Endothelial cell of umbilical vein (primary cell): Measurements from ENCODE around the gene ZBTB7A. TPM values are rescaled to one million over a fixed set of nuclear protein-coding genes. Genes with fewer than 3 reads are reported as not detected.

Experiments used
- BruUV-seq: library from RNA; stranded (reverse); fragments of 400-500 nt; replicated peaks from 2 replicates; lab custom pipeline; 2021; lab: Mats Ljungman, UMichigan
- CTCF ChIA-PET: fragments of 300-600, 350-600 bp; sonication (Branson Sonifier 250); formaldehyde crosslinking; loops from one replicate; lab custom pipeline; 2021; ENCODE audit warnings: antibody characterized with exemption, inconsistent platforms; lab: Charles Lee
- POLR2A ChIA-PET: fragments of 300-600, 350-600 bp; sonication (Branson Sonifier 250); formaldehyde crosslinking; loops from one replicate; lab custom pipeline; 2021; ENCODE audit warnings: antibody characterized with exemption, inconsistent platforms; lab: Charles Lee
- DNase-seq: peaks from one replicate; pipeline ENCODE4 v3.0.0-alpha.2; 2011; ENCODE audit warnings: low read depth, low spot score
- FAIRE-seq: peaks from 2 replicates; lab custom pipeline; 2011; peaks lifted over from hg19 to GRCh38; lab: Jason Lieb, UNC
- H2AFZ ChIP-seq: 2 replicates; pipeline ENCODE4 v1.6.0; 2012; ENCODE audit warnings: low read depth, low read length, control low read depth, inconsistent platforms
- H3K27ac ChIP-seq: 2 replicates; pipeline ENCODE4 v1.5.1; 2011; ENCODE audit warnings: low read depth, mild to moderate bottlenecking, control low read depth, low read length, moderate library complexity; ENCODE audit not compliant: insufficient read depth
- H3K27me3 ChIP-seq, 2 experiments: 2 replicates each; pipeline versions ENCODE4 v1.6.0 to v1.6.1; 2011; ENCODE audit warnings: low read length in 2 of 2, mixed read lengths in 1 of 2; ENCODE audit not compliant: control insufficient read depth in 2 of 2, insufficient read depth in 2 of 2
- H3K36me3 ChIP-seq, 2 experiments: 2 replicates in 1 of 2; 3 replicates in 1 of 2; pipeline ENCODE4 v1.5.1; 2011; ENCODE audit warnings: low read length in 2 of 2, mild to moderate bottlenecking in 1 of 2, moderate library complexity in 1 of 2; ENCODE audit not compliant: control insufficient read depth in 2 of 2, insufficient read depth in 2 of 2; ENCODE audit errors: extremely low read depth in 1 of 2
- H3K4me1 ChIP-seq: 3 replicates; pipeline ENCODE4 v1.5.1; 2011; ENCODE audit warnings: mild to moderate bottlenecking, low read length; ENCODE audit not compliant: control insufficient read depth, insufficient read depth; ENCODE audit errors: extremely low read depth
- H3K4me2 ChIP-seq: 2 replicates; pipeline ENCODE4 v1.6.1; 2011; ENCODE audit warnings: low read length, control low read depth, mixed read lengths; ENCODE audit not compliant: insufficient read depth
- H3K4me3 ChIP-seq, 3 experiments: fragments of 200-600 bp in 1 of 3; sonication (generic), shearing (Covaris generic) in 1 of 3; replicated peaks in 1 of 3; 2 replicates each; pipeline ENCODE4 v1.5.1; 2011 to 2016; ENCODE audit warnings: control low read depth in 3 of 3, low read length in 3 of 3, mild to moderate bottlenecking in 2 of 3, inconsistent platforms in 1 of 3, low read depth in 1 of 3, moderate library complexity in 1 of 3; ENCODE audit not compliant: insufficient read depth in 1 of 3
- H3K79me2 ChIP-seq: 2 replicates; pipeline ENCODE4 v1.6.0; 2012; ENCODE audit warnings: low read length, inconsistent platforms; ENCODE audit not compliant: control insufficient read depth, insufficient read depth
- H3K9ac ChIP-seq: replicated peaks from 2 replicates; pipeline ENCODE3; 2011; ENCODE audit warnings: low read length, control low read depth; ENCODE audit not compliant: insufficient read depth; ENCODE audit errors: extremely low read depth
- H3K9me1 ChIP-seq: replicated peaks from 3 replicates; pipeline ENCODE4 v1.6.0; 2011; ENCODE audit warnings: mild to moderate bottlenecking, low read length; ENCODE audit not compliant: control insufficient read depth, insufficient read depth; ENCODE audit errors: extremely low read depth
- H3K9me3 ChIP-seq: replicated peaks from 2 replicates; pipeline ENCODE4 v1.5.1; 2012; ENCODE audit warnings: low read length, inconsistent platforms; ENCODE audit not compliant: control insufficient read depth, insufficient read depth
- H4K20me1 ChIP-seq: replicated peaks from 2 replicates; pipeline ENCODE3; 2011; ENCODE audit warnings: mild to moderate bottlenecking, low read length; ENCODE audit not compliant: control insufficient read depth, insufficient read depth; ENCODE audit errors: extremely low read depth
- CTCF ChIP-seq, 2 donors: IDR thresholded peaks; 1 replicate in 1 of 2; 2 replicates in 1 of 2; pipeline ENCODE4 v1.5.1; 2011; ENCODE audit warnings: low read length in 2 of 2, mild to moderate bottlenecking in 2 of 2, moderate library complexity in 2 of 2, control low read depth in 1 of 2, inconsistent platforms in 1 of 2, low read depth in 1 of 2; ENCODE audit not compliant: insufficient read depth in 1 of 2; ENCODE audit errors: extremely low read depth in 1 of 2
- EZH2 ChIP-seq: IDR thresholded peaks from 2 replicates; pipeline ENCODE4 v1.6.1; 2012; ENCODE audit warnings: borderline replicate concordance, low read depth, mild to moderate bottlenecking, moderate library complexity, low read length, inconsistent platforms; ENCODE audit not compliant: severe bottlenecking
- FOS ChIP-seq: IDR thresholded peaks from 2 replicates; pipeline ENCODE4 v1.6.1; 2011; ENCODE audit warnings: mild to moderate bottlenecking, low read length, moderate library complexity, borderline replicate concordance; ENCODE audit not compliant: insufficient read depth
- GATA2 ChIP-seq: IDR thresholded peaks from 2 replicates; pipeline ENCODE4 v1.7.0; 2011; ENCODE audit warnings: low read depth, mild to moderate bottlenecking, moderate library complexity, mixed read lengths, low read length; ENCODE audit not compliant: insufficient read length, insufficient read depth
- JUN ChIP-seq: IDR thresholded peaks from 2 replicates; pipeline ENCODE4 v1.6.1; 2011; ENCODE audit warnings: borderline replicate concordance, low read depth; ENCODE audit not compliant: insufficient read length, insufficient read depth
- MAX ChIP-seq: IDR thresholded peaks from 2 replicates; pipeline ENCODE4 v1.6.1; 2011; ENCODE audit not compliant: insufficient read depth, insufficient read length
- MYC ChIP-seq: IDR thresholded peaks from one replicate; pipeline ENCODE4 v1.6.1; 2011; ENCODE audit warnings: mild to moderate bottlenecking, low read depth, low read length
- POLR2A ChIP-seq: IDR thresholded peaks from 2 replicates; pipeline ENCODE4 v1.6.1; 2012; ENCODE audit warnings: low read depth, mild to moderate bottlenecking, control low read depth, low read length
- POLR2AphosphoS5 ChIP-seq: IDR thresholded peaks from 2 replicates; pipeline ENCODE4 v1.6.1; 2012; ENCODE audit warnings: low read depth, mild to moderate bottlenecking, control low read depth, low read length, moderate library complexity; ENCODE audit not compliant: insufficient read depth
- dilution Hi-C: fragments of 300-500 bp; cut with MboI; formaldehyde crosslinking; loops from one replicate; pipeline ENCODE4 v1.15.0; 2019; ENCODE audit warnings: low sequenced_read_pairs; ENCODE audit not compliant: extremely low pct_ligation_motif_present
- intact Hi-C: fragments of 100-400 bp; cut with micrococcal nuclease; formaldehyde crosslinking; loops from one replicate; pipeline ENCODE4 v1.10.0; 2022
- polyA plus RNA-seq, 4 experiments: library from polyadenylated mRNA; depleted of rRNA in 3 of 4; stranded (reverse) in 3 of 4; unstranded in 1 of 4; fragments of >200 nt; gene quantifications; 2 replicates each; pipeline versions ENCODE4 v1.2.1 to v1.2.3, GENCODE V29; 2011 to 2012; ENCODE audit warnings: missing spikeins in 1 of 4
- total RNA-seq: library from RNA; stranded (reverse); gene quantifications from 2 replicates; pipeline ENCODE4 v1.2.3, GENCODE V29; 2021

ZBTB7A gene
- total and polyA plus RNA-seq, 2 donors (not counting 3 experiments of a cell fraction or from before 2014, with no cell fraction given), result 8.2 to 29.0 TPM

- intact Hi-C loops (no loop called here), dilution Hi-C loops (no loop called here)
- Histone ChIP-seq H3K4me3 (no peak overlapping the region), H3K27ac (no peak overlapping the region), H3K79me2 (peaks cover 26% of the 10 kb centered on the region), H4K20me1 (no peaks in the 10 kb centered on the region), H3K27me3 (no peaks in the 10 kb centered on the region), H3K9me3 (no peaks in the 10 kb centered on the region), H2AFZ (no peak overlapping the region), H3K9ac (no peak overlapping the region), H3K9me1 (no peaks in the 10 kb centered on the region), H3K4me2 (no peak overlapping the region), H3K36me3 (peaks cover 2 to 45% of the 10 kb centered on the region in 2 experiments), H3K4me1 (no peaks in the 10 kb centered on the region)
- FAIRE-seq (no peak), DNase-seq (no peak)
- CTCF ChIA-PET, result no interaction called here
- no peak for TF ChIP-seq FOS
- no peak for TF ChIP-seq MYC
- no peak for TF ChIP-seq EZH2
- TF ChIP-seq MAX, result no peak
- TF ChIP-seq CTCF (IDR thresholded peaks at IDR 0.05; ENCODE audit: extremely low read depth in 1 of 2, insufficient read depth in 1 of 2, low read depth in 1 of 2, low read length in 2 of 2), result no peak
- TF ChIP-seq JUN, result no peak
- no peak for TF ChIP-seq POLR2A
- no peak for TF ChIP-seq GATA2
- TF ChIP-seq POLR2AphosphoS5, result no peak
- no TSS peak for BruUV-seq
- POLR2A ChIA-PET, result no interaction called here
Observed at GRCh38 chr19:4015705-4016402, 50.8 kb downstream of the ZBTB7A start.
